HuH-7.5 (cell line): Measurements from ENCODE around the gene SARDH.
"Not testable (repeated sequence)": the region's sequence is repeated elsewhere in the genome, so short reads cannot be mapped to it uniquely, and the experiment has no call there.

Experiments
- DNase-seq: peaks from one replicate; pipeline ENCODE4 v3.0.0; 2011; ENCODE audit warnings: low spot score

Gene SARDH

GRCh38 chr9:133629221-133630110 is 108.7 kb downstream of the SARDH start:
- DNase-seq: no peak

GRCh38 chr9:133628766-133629165 is 109.4 kb downstream of the SARDH start:
- DNase-seq: no peak

GRCh38 chr9:133627341-133627740 is 110.8 kb downstream of the SARDH start:
- DNase-seq: no peak

- DNase-seq: not testable (repeated sequence)
These were observed 112.1 kb downstream of the SARDH start for GRCh38 chr9:133626008-133626407.

- no peak for DNase-seq
These were observed 115.6 kb downstream of the SARDH start for GRCh38 chr9:133622555-133622954.

- DNase-seq: no peak
These were observed 116.4 kb downstream of the SARDH start for GRCh38 chr9:133621725-133622267.

GRCh38 chr9:133619791-133620190 is 118.4 kb downstream of the SARDH start:
- DNase-seq: no peak

- no peak for DNase-seq
These were observed 119.4 kb downstream of the SARDH start for GRCh38 chr9:133618726-133619125.

- no peak for DNase-seq
These were observed 121.3 kb downstream of the SARDH start for GRCh38 chr9:133616643-133617405.

GRCh38 chr9:133615606-133616188 is 122.5 kb downstream of the SARDH start:
- DNase-seq: no peak

- no peak for DNase-seq
These were observed 123.0 kb downstream of the SARDH start for GRCh38 chr9:133615186-133615585.

GRCh38 chr9:133614678-133615077 is 123.5 kb downstream of the SARDH start:
- no peak for DNase-seq

- no peak for DNase-seq
These were observed 124.1 kb downstream of the SARDH start for GRCh38 chr9:133614056-133614455.
